DOHH2 (cell line): ENCODE results near the gene CRYBA4.
A peak's percentile ranks its signal among the peaks of the same experiment; 100 is the strongest.

Experiments
- H3F3A ChIP-seq: fragments of 200-600 bp; sonication (generic), shearing (Covaris generic); 2 replicates; pipeline ENCODE4 v1.6.0; 2016; ENCODE audit warnings: antibody characterized with exemption, mild to moderate bottlenecking; ENCODE audit not compliant: control insufficient read depth, insufficient read depth
- H3K27ac ChIP-seq: fragments of 200-600 bp; sonication (generic); 2 replicates; pipeline ENCODE4 v1.5.1; 2014; ENCODE audit warnings: low read depth, mild to moderate bottlenecking, low read length, moderate library complexity
- H3K27me3 ChIP-seq: fragments of 200-600 bp; sonication (generic); 2 replicates; pipeline ENCODE4 v1.6.1; 2014; ENCODE audit warnings: mild to moderate bottlenecking, low read length, mixed read lengths; ENCODE audit not compliant: control insufficient read depth
- H3K36me3 ChIP-seq: fragments of 200-600 bp; sonication (generic); 2 replicates; pipeline ENCODE4 v1.6.1; 2014; ENCODE audit warnings: mild to moderate bottlenecking, low read length, moderate library complexity, mixed read lengths; ENCODE audit not compliant: control insufficient read depth
- H3K4me1 ChIP-seq: fragments of 200-600 bp; sonication (generic); 2 replicates; pipeline ENCODE4 v1.6.1; 2014; ENCODE audit warnings: mild to moderate bottlenecking, low read length, mixed read lengths; ENCODE audit not compliant: control insufficient read depth
- H3K4me2 ChIP-seq: fragments of 200-600 bp; sonication (generic); 2 replicates; pipeline ENCODE4 v1.6.0; 2014; ENCODE audit warnings: mild to moderate bottlenecking, low read length, moderate library complexity
- H3K4me3 ChIP-seq: fragments of 200-600 bp; sonication (generic); 2 replicates; pipeline ENCODE4 v1.5.1; 2014; ENCODE audit warnings: mild to moderate bottlenecking, low read length, mixed read lengths
- H3K79me2 ChIP-seq: fragments of 200-600 bp; sonication (generic); 2 replicates; pipeline ENCODE4 v1.6.1; 2014; ENCODE audit warnings: mild to moderate bottlenecking, low read length, mixed read lengths; ENCODE audit not compliant: control insufficient read depth
- H3K9me2 ChIP-seq: fragments of 200-600 bp; sonication (generic); replicated peaks from 2 replicates; pipeline ENCODE4 v1.6.1; 2014; ENCODE audit warnings: mild to moderate bottlenecking, low read length, mixed read lengths; ENCODE audit not compliant: control insufficient read depth
- H3K9me3 ChIP-seq: fragments of 200-600 bp; sonication (generic); 2 replicates; pipeline ENCODE4 v1.6.1; 2014; ENCODE audit warnings: antibody characterized with exemption, low read length, mixed read lengths; ENCODE audit not compliant: control insufficient read depth, insufficient read depth
- H4K20me1 ChIP-seq: fragments of 200-600 bp; sonication (generic); 2 replicates; pipeline ENCODE4 v1.6.0; 2014; ENCODE audit warnings: low read depth, mild to moderate bottlenecking, antibody characterized with exemption, low read length, moderate library complexity; ENCODE audit not compliant: control insufficient read depth, insufficient read depth
- CTCF ChIP-seq: fragments of 200-600 bp; sonication (generic); IDR thresholded peaks from one replicate; pipeline ENCODE4 v1.5.1; 2014; ENCODE audit warnings: antibody characterized with exemption, mild to moderate bottlenecking, low read depth, low read length; ENCODE audit not compliant: poor library complexity, severe bottlenecking
- EZH2phosphoT487 ChIP-seq: fragments of 200-600 bp; sonication (generic); IDR thresholded peaks from 2 replicates; pipeline ENCODE4 v1.6.1; 2017; ENCODE audit warnings: borderline replicate concordance, mild to moderate bottlenecking, antibody characterized with exemption, low read length, moderate library complexity, mixed read lengths

CRYBA4 gene

GRCh38 chr22:26672590-26673468 lies 51.1 kb downstream of the CRYBA4 start:
- TF ChIP-seq EZH2phosphoT487 = no peak
- TF ChIP-seq CTCF = peak; percentile 59
- H4K20me1 ChIP-seq = no peaks in the 10 kb centered on the region
- peaks cover 32% of the 10 kb centered on the region for H3K79me2 ChIP-seq
- peaks cover 7% of the 10 kb centered on the region for H3K36me3 ChIP-seq
- H3F3A ChIP-seq = peaks cover 26% of the 10 kb centered on the region
- H3K27ac ChIP-seq = peak overlapping the region; percentile 98
- no peaks in the 10 kb centered on the region for H3K9me3 ChIP-seq
- H3K9me2 ChIP-seq = no peaks in the 10 kb centered on the region
- no peaks in the 10 kb centered on the region for H3K27me3 ChIP-seq
- peak overlapping the region; percentile 95 for H3K4me2 ChIP-seq
- peak overlapping the region; percentile 93 for H3K4me3 ChIP-seq
- H3K4me1 ChIP-seq = peaks cover 70% of the 10 kb centered on the region

- peak overlapping the region; percentile 98 for H3K27ac ChIP-seq
- no peaks in the 10 kb centered on the region for H3K9me3 ChIP-seq
- no peaks in the 10 kb centered on the region for H3K27me3 ChIP-seq
- H3K4me1 ChIP-seq = peaks cover 63% of the 10 kb centered on the region
- H4K20me1 ChIP-seq = peaks cover 2% of the 10 kb centered on the region; the same call in 1 of the 2 replicates
- peaks cover 7% of the 10 kb centered on the region for H3K36me3 ChIP-seq
- H3K9me2 ChIP-seq = no peaks in the 10 kb centered on the region
- H3F3A ChIP-seq = peaks cover 28% of the 10 kb centered on the region
- peaks cover 32% of the 10 kb centered on the region for H3K79me2 ChIP-seq
- TF ChIP-seq CTCF (no peak), EZH2phosphoT487 (no peak)
- peak overlapping the region; percentile 95 for H3K4me2 ChIP-seq
- peak overlapping the region; percentile 93 for H3K4me3 ChIP-seq
These were observed 51.7 kb downstream of the CRYBA4 start for GRCh38 chr22:26673486-26673885.

GRCh38 chr22:26674211-26675190 lies 52.7 kb downstream of the CRYBA4 start:
- Histone ChIP-seq H3K9me2 (no peaks in the 10 kb centered on the region), H3K27me3 (no peaks in the 10 kb centered on the region), H3K27ac (peak overlapping the region; percentile 98), H4K20me1 (peaks cover 4% of the 10 kb centered on the region; the same call in 1 of the 2 replicates), H3K4me3 (peak overlapping the region; percentile 93), H3K4me2 (peak overlapping the region; percentile 95), H3K36me3 (peaks cover 7% of the 10 kb centered on the region), H3K4me1 (peaks cover 53% of the 10 kb centered on the region), H3K9me3 (no peaks in the 10 kb centered on the region), H3F3A (peaks cover 30% of the 10 kb centered on the region), H3K79me2 (peaks cover 32% of the 10 kb centered on the region)
- TF ChIP-seq CTCF (peak; percentile 38), EZH2phosphoT487 (no peak)
